Neuronal stem cell (in vitro differentiated cells): ENCODE results near the gene PPP1R3D.

Source experiments
- DNase-seq: peaks from one replicate; pipeline ENCODE4 v3.0.0-alpha.2; 2013; ENCODE audit warnings: low spot score
- H2AFZ ChIP-seq: one replicate; pipeline ENCODE4 v1.6.1; 2013; ENCODE audit warnings: mild to moderate bottlenecking, low read length, inconsistent platforms
- H2AK5ac ChIP-seq: 2 replicates; pipeline ENCODE4 v1.6.1; 2013; ENCODE audit warnings: low read depth, mild to moderate bottlenecking, inconsistent platforms, low read length, moderate library complexity, mixed read lengths
- H2BK120ac ChIP-seq: 2 replicates; pipeline ENCODE4 v1.6.1; 2013; ENCODE audit warnings: low read depth, mild to moderate bottlenecking, inconsistent platforms, low read length, moderate library complexity, mixed read lengths
- H2BK12ac ChIP-seq: one replicate; pipeline ENCODE4 v1.6.1; 2013; ENCODE audit warnings: low read length, inconsistent platforms
- H2BK15ac ChIP-seq: 2 replicates; pipeline ENCODE4 v1.6.1; 2013; ENCODE audit warnings: mild to moderate bottlenecking, low read length, inconsistent platforms, mixed read lengths
- H2BK5ac ChIP-seq: one replicate; pipeline ENCODE4 v1.6.1; 2013; ENCODE audit warnings: inconsistent platforms, mild to moderate bottlenecking, low read length, moderate library complexity
- H3K14ac ChIP-seq: one replicate; pipeline ENCODE4 v1.6.1; 2013; ENCODE audit warnings: low read length, inconsistent platforms
- H3K18ac ChIP-seq: 2 replicates; pipeline ENCODE4 v1.6.1; 2013; ENCODE audit warnings: low read length, inconsistent platforms
- H3K23ac ChIP-seq: 2 replicates; pipeline ENCODE4 v1.6.1; 2013; ENCODE audit warnings: low read depth, mild to moderate bottlenecking, mixed read lengths, low read length, inconsistent platforms; ENCODE audit not compliant: poor library complexity
- H3K27ac ChIP-seq: replicated peaks from 3 replicates; pipeline ENCODE4 v1.5.1; 2013; ENCODE audit warnings: low read length, inconsistent platforms
- H3K27me3 ChIP-seq, 3 experiments: 2 replicates each; pipeline ENCODE4 v1.6.1; 2013; ENCODE audit warnings: low read length in 3 of 3, mild to moderate bottlenecking in 2 of 3, inconsistent platforms in 1 of 3, low read depth in 1 of 3, mixed read lengths in 1 of 3, moderate library complexity in 1 of 3; ENCODE audit not compliant: control insufficient read depth in 3 of 3, insufficient read depth in 3 of 3
- H3K36me3 ChIP-seq, 2 donors: replicated peaks in 1 of 2; 2 replicates each; pipeline ENCODE4 v1.6.1; 2013; ENCODE audit warnings: low read length in 2 of 2; ENCODE audit not compliant: control insufficient read depth in 2 of 2, insufficient read depth in 2 of 2
- H3K4ac ChIP-seq: 2 replicates; pipeline ENCODE4 v1.6.1; 2013; ENCODE audit warnings: inconsistent platforms, mild to moderate bottlenecking, low read length, moderate library complexity
- H3K4me1 ChIP-seq, 2 donors: 1 replicate in 1 of 2; 2 replicates in 1 of 2; pipeline ENCODE4 v1.6.1; 2013; ENCODE audit warnings: low read length in 2 of 2, low read depth in 1 of 2; ENCODE audit not compliant: control insufficient read depth in 2 of 2, insufficient read depth in 1 of 2
- H3K4me2 ChIP-seq: one replicate; pipeline ENCODE4 v1.6.1; 2013; ENCODE audit warnings: mild to moderate bottlenecking, low read length, inconsistent platforms; ENCODE audit not compliant: insufficient read depth, poor library complexity, severe bottlenecking
- H3K4me3 ChIP-seq, 2 donors: 2 replicates each; pipeline ENCODE4 v1.5.1; 2013; ENCODE audit warnings: low read length in 2 of 2, mild to moderate bottlenecking in 2 of 2, inconsistent platforms in 1 of 2, moderate library complexity in 1 of 2
- H3K79me1 ChIP-seq: one replicate; pipeline ENCODE4 v1.6.1; 2013; ENCODE audit warnings: low read depth, mild to moderate bottlenecking, inconsistent platforms, low read length, moderate library complexity
- H3K9ac ChIP-seq: one replicate; pipeline ENCODE4 v1.6.1; 2013; ENCODE audit warnings: mild to moderate bottlenecking, low read depth, low read length, inconsistent platforms; ENCODE audit not compliant: poor library complexity
- H3K9me3 ChIP-seq, 2 donors: replicated peaks in 1 of 2; 2 replicates each; pipeline versions ENCODE3 to v1.6.1; 2013; ENCODE audit warnings: low read length in 2 of 2, mild to moderate bottlenecking in 2 of 2, inconsistent platforms in 1 of 2, low read depth in 1 of 2, mixed read lengths in 1 of 2, moderate library complexity in 1 of 2; ENCODE audit not compliant: control insufficient read depth in 2 of 2, insufficient read depth in 1 of 2
- H4K8ac ChIP-seq: one replicate; pipeline ENCODE4 v1.6.1; 2013; ENCODE audit warnings: low read depth, mild to moderate bottlenecking, inconsistent platforms, low read length, moderate library complexity
- H4K91ac ChIP-seq: one replicate; pipeline ENCODE4 v1.6.1; 2013; ENCODE audit warnings: low read length, low read depth, mild to moderate bottlenecking, inconsistent platforms; ENCODE audit not compliant: poor library complexity
- WGBS, 2 donors: extraction: QIAGEN DNeasy Blood & Tissue Kit; methylation state at CpG; one replicate each; pipeline ENCODE4 v1.1.7; 2013; ENCODE audit warnings: missing lambda C conversion rate in 2 of 2, mixed read lengths in 1 of 2; ENCODE audit not compliant: insufficient read length in 2 of 2, insufficient replicate concordance in 1 of 2; ENCODE audit errors: extremely low coverage in 2 of 2; 5-methylcytosine and 5-hydroxymethylcytosine counted together

PPP1R3D gene

DNA sequence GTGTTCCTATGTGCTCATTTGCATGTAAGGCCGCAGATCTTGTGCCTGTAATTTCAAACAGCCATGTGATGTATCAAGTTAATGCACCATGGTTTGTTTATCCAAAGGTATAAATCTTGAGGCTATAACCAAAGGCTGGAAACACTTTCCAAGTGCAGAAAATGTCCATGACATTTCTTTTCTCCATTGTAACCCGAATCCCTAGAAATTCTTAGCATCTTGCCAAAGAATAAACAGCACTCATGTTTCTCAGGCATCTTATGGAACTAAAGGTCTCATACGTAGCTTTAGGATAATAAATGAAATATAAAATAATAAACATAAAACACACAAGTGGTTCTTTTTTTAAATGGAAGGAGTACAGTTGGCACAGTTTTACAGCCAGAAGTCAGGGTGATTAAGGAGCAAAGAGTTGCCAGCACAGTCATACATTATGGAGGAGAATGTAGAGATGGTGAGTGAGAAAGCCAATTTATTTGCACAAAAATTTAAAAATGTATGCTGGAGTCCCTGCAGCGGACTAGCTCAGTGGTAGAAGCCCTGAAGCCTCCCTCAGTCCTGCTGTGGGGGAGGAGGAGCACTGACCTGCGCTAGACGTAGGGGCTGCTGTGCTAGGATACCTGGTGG is 36.2 kb upstream of the PPP1R3D start:
- Histone ChIP-seq H2BK120ac (no peak overlapping the region), H3K4ac (no peak overlapping the region), H3K4me2 (no peak overlapping the region), H2BK5ac (no peak overlapping the region), H3K9ac (no peak overlapping the region), H2BK15ac (no peak overlapping the region), H3K36me3 (no peaks in the 10 kb centered on the region), H3K18ac (no peak overlapping the region), H3K14ac (no peak overlapping the region), H3K4me3 (no peak overlapping the region), H3K27me3 (no peaks in the 10 kb centered on the region), H3K79me1 (no peaks in the 10 kb centered on the region), H3K9me3 (no peaks in the 10 kb centered on the region), H2BK12ac (no peak overlapping the region), H4K91ac (no peak overlapping the region), H3K23ac (no peak overlapping the region), H3K4me1 (no peaks in the 10 kb centered on the region), H4K8ac (no peak overlapping the region), H2AK5ac (no peak overlapping the region), H2AFZ (no peak overlapping the region), H3K27ac (no peak overlapping the region)
- WGBS, 2 donors = no CpG with 5 or more reads among the region's 6 CpGs
- no peak for DNase-seq

GRCh38 chr20:59972037-59972801 is 32.1 kb upstream of the PPP1R3D start:
- no peak for DNase-seq
- no peak overlapping the region for H3K4ac ChIP-seq
- H3K27me3 ChIP-seq = no peaks in the 10 kb centered on the region
- no peaks in the 10 kb centered on the region for H3K36me3 ChIP-seq
- no peak overlapping the region for H2BK120ac ChIP-seq
- WGBS, 2 donors = no CpG with 5 or more reads among the region's 12 CpGs
- no peak overlapping the region for H3K27ac ChIP-seq
- no peak overlapping the region for H3K9ac ChIP-seq
- H2AK5ac ChIP-seq = no peak overlapping the region
- H2AFZ ChIP-seq = no peak overlapping the region
- no peaks in the 10 kb centered on the region for H3K79me1 ChIP-seq
- no peak overlapping the region for H2BK15ac ChIP-seq
- H3K9me3 ChIP-seq = no peaks in the 10 kb centered on the region
- H3K4me1 ChIP-seq = no peaks in the 10 kb centered on the region
- no peak overlapping the region for H4K91ac ChIP-seq
- H3K23ac ChIP-seq = no peak overlapping the region
- H4K8ac ChIP-seq = no peak overlapping the region
- H3K4me2 ChIP-seq = no peak overlapping the region
- no peak overlapping the region for H3K4me3 ChIP-seq
- no peak overlapping the region for H3K14ac ChIP-seq
- H3K18ac ChIP-seq = no peak overlapping the region
- no peak overlapping the region for H2BK12ac ChIP-seq
- H2BK5ac ChIP-seq = no peak overlapping the region

DNA sequence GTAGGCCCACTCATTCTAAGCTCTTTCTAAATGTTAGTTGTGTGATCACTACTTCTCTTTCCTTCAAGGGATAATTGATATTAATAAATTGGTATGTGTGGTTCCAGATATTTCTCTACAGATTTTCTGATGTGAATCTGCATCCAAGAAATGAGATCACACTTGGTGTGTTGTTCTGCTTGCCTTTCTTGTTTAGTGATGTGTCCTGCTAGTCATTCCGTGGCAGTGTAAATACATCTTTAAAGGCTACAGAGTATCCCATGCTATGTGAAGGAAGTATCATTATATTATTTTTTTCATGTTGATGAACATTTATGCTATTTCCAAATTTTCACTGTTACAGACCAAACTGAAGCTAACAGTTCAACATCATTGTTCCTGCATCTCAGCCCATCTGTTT is 31.3 kb upstream of the PPP1R3D start:
- Histone ChIP-seq H2BK12ac (no peak overlapping the region), H3K79me1 (no peaks in the 10 kb centered on the region), H4K8ac (no peak overlapping the region), H2AFZ (no peak overlapping the region), H2BK15ac (no peak overlapping the region), H3K14ac (no peak overlapping the region), H3K9me3 (no peaks in the 10 kb centered on the region), H2AK5ac (no peak overlapping the region), H3K9ac (no peak overlapping the region), H2BK120ac (no peak overlapping the region), H3K4ac (no peak overlapping the region), H3K27ac (no peak overlapping the region), H3K27me3 (no peaks in the 10 kb centered on the region), H3K23ac (no peak overlapping the region), H3K36me3 (no peaks in the 10 kb centered on the region), H3K4me1 (no peaks in the 10 kb centered on the region), H3K4me2 (no peak overlapping the region), H3K4me3 (no peak overlapping the region), H2BK5ac (no peak overlapping the region), H4K91ac (no peak overlapping the region), H3K18ac (no peak overlapping the region)
- WGBS, 2 donors = no CpG with 5 or more reads among the region's 1 CpG
- DNase-seq = no peak

DNA sequence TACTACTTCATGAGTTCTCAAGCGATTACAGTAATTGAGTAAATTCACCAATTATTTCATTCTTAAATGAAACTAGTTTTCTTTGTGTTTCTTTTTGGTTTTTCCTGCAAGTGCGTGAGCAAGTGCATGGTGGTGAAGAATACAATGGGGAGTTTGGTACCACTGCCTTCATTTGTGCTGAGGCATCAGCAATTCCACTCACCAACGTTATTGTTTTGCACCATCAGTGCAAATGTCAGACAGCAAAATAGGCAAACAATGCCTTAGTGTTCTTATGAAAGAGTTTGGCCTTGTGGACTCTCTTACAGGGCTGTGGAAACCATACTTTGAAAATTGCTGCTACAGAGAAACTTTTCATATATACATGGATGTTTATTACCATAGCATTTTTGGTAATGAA is 26.3 kb upstream of the PPP1R3D start:
- H3K36me3 ChIP-seq = no peaks in the 10 kb centered on the region
- no CpG with 5 or more reads among the region's 3 CpGs for WGBS, 2 donors
- no peak overlapping the region for H3K4ac ChIP-seq
- H3K79me1 ChIP-seq = no peaks in the 10 kb centered on the region
- no peak overlapping the region for H3K14ac ChIP-seq
- no peak overlapping the region for H2AK5ac ChIP-seq
- H3K27ac ChIP-seq = no peak overlapping the region
- no peak overlapping the region for H2AFZ ChIP-seq
- no peak overlapping the region for H3K4me2 ChIP-seq
- no peak overlapping the region for H3K4me3 ChIP-seq
- no peak overlapping the region for H2BK5ac ChIP-seq
- no peak overlapping the region for H2BK15ac ChIP-seq
- no peak overlapping the region for H4K91ac ChIP-seq
- H3K4me1 ChIP-seq = no peaks in the 10 kb centered on the region
- no peak for DNase-seq
- H3K18ac ChIP-seq = no peak overlapping the region
- no peak overlapping the region for H3K9ac ChIP-seq
- H2BK120ac ChIP-seq = no peak overlapping the region
- H3K27me3 ChIP-seq = no peaks in the 10 kb centered on the region
- no peak overlapping the region for H2BK12ac ChIP-seq
- no peaks in the 10 kb centered on the region for H3K9me3 ChIP-seq
- no peak overlapping the region for H3K23ac ChIP-seq
- H4K8ac ChIP-seq = no peak overlapping the region
